Body of pancreas (tissue), 4 donors: Measurements from ENCODE around the gene CANT1. TPM values are rescaled to one million over a fixed set of nuclear protein-coding genes. Genes with fewer than 3 reads are reported as not detected.

ENCODE experiments used
- ATAC-seq: fragments of 150-250 bp; one replicate; pipeline ENCODE4 v1.9.1; 2016
- DNase-seq, 4 donors: peaks; one replicate each; pipeline ENCODE4 v3.0.0-alpha.2; 2019
- H3K27ac ChIP-seq, 4 donors: fragments of 200-600 bp; sonication (generic); 1 replicate in 3 of 4; 2 replicates in 1 of 4; pipeline versions ENCODE4 v1.5.1 to v1.6.1; 2016 to 2019; ENCODE audit warnings: mild to moderate bottlenecking in 1 of 4, mixed read lengths in 1 of 4, moderate library complexity in 1 of 4
- H3K27me3 ChIP-seq, 2 donors: fragments of 200-600 bp; sonication (generic); one replicate each; pipeline ENCODE4 v1.6.0; 2016; ENCODE audit warnings: mild to moderate bottlenecking in 1 of 2
- H3K36me3 ChIP-seq, 2 donors: fragments of 200-600 bp; sonication (generic); replicated peaks in 1 of 2; 2 replicates each; pipeline ENCODE4 v1.5.1; 2016; ENCODE audit warnings: low read depth in 2 of 2; ENCODE audit not compliant: insufficient read depth in 1 of 2
- H3K4me1 ChIP-seq: fragments of 200-600 bp; sonication (generic); one replicate; pipeline ENCODE4 v1.6.0; 2016
- H3K4me3 ChIP-seq, 2 donors: fragments of 200-600 bp; sonication (generic); 1 replicate in 1 of 2; 2 replicates in 1 of 2; pipeline ENCODE4 v1.5.1; 2016 to 2019
- H3K9me3 ChIP-seq, 3 donors: fragments of 200-600 bp; sonication (generic); 1 replicate in 2 of 3; 2 replicates in 1 of 3; pipeline ENCODE4 v1.5.1; 2016
- CTCF ChIP-seq, 7 experiments: fragments of 450-650 bp in 4 of 7; fragments of 200-600 bp in 3 of 7; sonication (generic) in 3 of 7; IDR thresholded peaks; one replicate each; pipeline ENCODE4 v1.5.1; 2016 to 2019; ENCODE audit warnings: antibody characterized with exemption in 7 of 7
- POLR2A ChIP-seq, 3 donors: fragments of 450-650 bp; IDR thresholded peaks; one replicate each; pipeline ENCODE4 v1.6.1; 2016; ENCODE audit warnings: antibody characterized with exemption in 3 of 3, mild to moderate bottlenecking in 2 of 3
- WGBS, 2 donors: methylation state at CpG; one replicate each; pipeline ENCODE4 v1.1.5; 2017; 5-methylcytosine and 5-hydroxymethylcytosine counted together
- intact Hi-C: fragments of 100-400 bp; cut with DNase I; formaldehyde crosslinking; loops from one replicate; pipeline ENCODE4 v1.15.1; 2023
- total RNA-seq, 2 donors: library from RNA; depleted of rRNA; stranded (reverse); fragments of >200 nt; gene quantifications; one replicate each; pipeline ENCODE4 v1.1.0, GENCODE V29; 2016

Gene CANT1
- total RNA-seq, 2 donors from 2014 or later, result 12.5 to 17.5 TPM

- Histone ChIP-seq H3K27ac (no peak overlapping the region), H3K9me3 (no peaks in the 10 kb centered on the region), H3K4me3 (no peak overlapping the region), H3K36me3 (no peaks in the 10 kb centered on the region), H3K4me1 (peaks cover 4% of the 10 kb centered on the region), H3K27me3 (no peaks in the 10 kb centered on the region)
- DNase-seq (no peak), ATAC-seq (no peak)
- intact Hi-C loops, result no loop called here
- TF ChIP-seq CTCF (IDR thresholded peaks at IDR 0.05) (no peak), POLR2A (IDR thresholded peaks at IDR 0.05) (no peak)
- WGBS, 2 donors, result 84 to 100% methylated on average over 1 to 14 of the region's 14 CpGs
Observed at GRCh38 chr17:78954684-78955083, 54.9 kb downstream of the CANT1 start.

DNA sequence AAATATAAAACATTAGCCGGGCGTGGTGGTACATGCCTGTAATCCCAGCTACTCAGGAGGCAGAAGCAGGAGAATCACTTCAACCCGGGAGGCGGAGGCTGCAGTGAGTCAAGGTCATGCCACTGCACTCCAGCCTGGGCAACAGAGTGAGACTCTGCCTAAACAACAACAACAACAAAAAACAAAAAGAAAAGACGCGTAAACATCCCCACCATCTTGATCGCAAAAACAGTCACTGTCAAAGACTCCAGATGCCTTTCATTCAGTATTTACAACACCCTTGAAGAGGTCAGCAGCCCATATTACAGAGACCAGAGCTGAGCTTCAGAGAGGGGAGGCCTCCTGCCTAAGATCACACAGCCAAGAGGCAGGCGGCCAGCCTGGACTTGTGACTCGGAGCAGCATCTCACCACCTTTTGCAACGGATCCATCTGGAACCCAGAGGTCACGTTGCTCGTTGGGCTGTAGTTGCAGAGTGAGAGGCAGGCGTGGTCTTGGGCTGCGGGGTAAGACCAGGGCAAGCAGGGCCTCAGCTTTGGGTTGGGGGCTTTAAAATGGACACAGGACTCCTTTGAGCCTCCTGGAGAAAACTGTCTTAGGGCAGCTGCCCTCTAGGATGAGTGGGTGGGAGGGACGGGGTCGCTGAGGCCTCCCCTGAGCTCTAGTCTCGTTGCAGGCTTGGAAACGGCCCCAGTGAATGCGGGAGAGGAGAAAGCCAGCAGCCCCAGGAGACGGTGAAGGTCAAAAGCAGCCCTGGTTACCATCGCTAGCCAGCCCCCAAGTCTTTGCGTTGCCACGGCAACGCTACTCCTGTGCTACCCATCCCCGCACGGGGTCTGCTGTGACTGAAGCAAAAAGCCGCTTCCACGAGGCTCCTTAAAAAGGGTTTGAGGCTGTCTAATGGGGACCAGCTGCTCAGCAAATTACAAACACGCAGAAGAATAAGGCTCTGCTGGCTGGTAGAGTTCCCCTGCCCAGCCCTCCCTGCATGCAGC lies 55.9 kb downstream of the CANT1 start:
- Histone ChIP-seq H3K9me3 (no peaks in the 10 kb centered on the region), H3K4me1 (peaks cover 4% of the 10 kb centered on the region), H3K27me3 (no peaks in the 10 kb centered on the region), H3K27ac (no peak overlapping the region), H3K36me3 (no peaks in the 10 kb centered on the region), H3K4me3 (no peak overlapping the region)
- TF ChIP-seq POLR2A (IDR thresholded peaks at IDR 0.05) (no peak), CTCF (IDR thresholded peaks at IDR 0.05) (no peak)
- DNase-seq (no peak), ATAC-seq (no peak)
- intact Hi-C loops, result no loop called here
- WGBS, 2 donors, result 83 to 85% methylated on average over 25 to 29 of the region's 29 CpGs

DNA sequence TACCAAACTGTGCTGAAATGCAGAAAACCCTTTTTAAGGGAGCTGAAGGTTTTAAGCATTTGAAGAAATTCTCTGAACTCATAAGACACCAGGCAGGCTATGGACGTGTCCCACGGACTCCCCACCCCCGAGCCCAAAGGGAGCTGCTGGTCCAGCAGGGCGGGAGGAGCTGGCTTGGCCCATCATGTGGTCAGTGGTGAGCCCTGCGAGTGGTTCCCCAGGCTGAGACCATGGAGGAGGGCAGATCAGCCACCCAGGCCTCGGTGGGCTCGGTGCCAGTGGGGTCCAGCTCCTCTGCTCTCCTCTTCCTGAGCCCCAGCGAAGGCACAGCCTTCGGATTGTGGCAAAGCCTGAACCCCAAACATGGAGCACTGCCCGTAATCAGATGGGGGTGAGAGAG lies 56.9 kb downstream of the CANT1 start:
- DNase-seq (no peak), ATAC-seq (no peak)
- Histone ChIP-seq H3K4me3 (no peak overlapping the region), H3K4me1 (peaks cover 11% of the 10 kb centered on the region), H3K36me3 (no peaks in the 10 kb centered on the region), H3K9me3 (no peaks in the 10 kb centered on the region), H3K27ac (no peak overlapping the region), H3K27me3 (no peaks in the 10 kb centered on the region)
- intact Hi-C loops, result no loop called here
- 82 to 90% methylated on average over 4 to 10 of the region's 10 CpGs for WGBS, 2 donors
- TF ChIP-seq POLR2A (IDR thresholded peaks at IDR 0.05), result no peak
- TF ChIP-seq CTCF (IDR thresholded peaks at IDR 0.05), result no peak

DNA sequence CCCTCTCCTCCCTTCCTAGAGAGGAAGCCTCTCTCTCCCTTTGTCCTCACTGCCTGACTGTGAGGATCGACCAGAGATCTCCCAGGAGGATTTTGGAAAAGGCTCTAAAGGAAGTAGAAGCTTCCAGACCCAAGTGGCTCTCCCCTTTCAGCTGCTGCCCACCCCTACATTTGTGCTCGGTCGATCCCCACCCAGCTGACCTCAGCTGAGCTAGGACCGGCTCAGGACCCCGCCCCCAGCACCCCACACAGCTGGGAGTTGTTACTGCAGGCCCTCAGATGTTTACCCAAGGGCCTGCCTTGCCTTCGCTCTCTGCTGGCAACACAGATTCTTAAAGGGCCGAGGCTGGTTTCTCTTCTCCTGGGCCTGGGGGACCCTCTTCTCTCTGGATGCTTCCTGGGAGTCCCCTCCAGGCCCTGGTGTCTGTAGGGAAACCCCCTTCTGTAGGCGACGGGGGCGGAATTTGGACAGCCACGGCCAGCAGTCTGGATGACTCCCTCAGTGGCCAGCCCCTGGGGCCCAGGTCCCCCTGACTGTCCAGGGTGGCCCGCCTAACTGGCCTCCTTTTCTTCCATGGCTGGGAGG lies 57.5 kb downstream of the CANT1 start:
- no peak for TF ChIP-seq POLR2A (IDR thresholded peaks at IDR 0.05)
- no peak for TF ChIP-seq CTCF (IDR thresholded peaks at IDR 0.05)
- H3K36me3 ChIP-seq, result no peaks in the 10 kb centered on the region
- H3K9me3 ChIP-seq, result no peaks in the 10 kb centered on the region
- ATAC-seq (no peak), DNase-seq (no peak)
- WGBS, 2 donors, result 54 to 60% methylated on average over 5 to 12 of the region's 12 CpGs
- H3K27ac ChIP-seq, result no peak overlapping the region
- H3K27me3 ChIP-seq, result no peaks in the 10 kb centered on the region
- intact Hi-C loops, result no loop called here
- H3K4me1 ChIP-seq, result peaks cover 16% of the 10 kb centered on the region
- H3K4me3 ChIP-seq, result no peak overlapping the region
